OCI-LY1 (cell line): ENCODE data around the gene MRPL19.

Source experiments
- H2AFZ ChIP-seq: fragments of 200-600 bp; sonication (generic), shearing (Covaris generic); 2 replicates; pipeline ENCODE4 v1.6.0; 2014; ENCODE audit warnings: antibody characterized with exemption, mild to moderate bottlenecking, low read length
- H3F3A ChIP-seq: fragments of 200-600 bp; sonication (generic), shearing (Covaris generic); 2 replicates; pipeline ENCODE4 v1.6.0; 2014; ENCODE audit warnings: mild to moderate bottlenecking, antibody characterized with exemption, low read length, moderate library complexity; ENCODE audit not compliant: insufficient read depth
- H3K27ac ChIP-seq: fragments of 200-600 bp; sonication (generic); 2 replicates; pipeline ENCODE4 v1.5.1; 2014; ENCODE audit warnings: low read length, mixed run types, mild to moderate bottlenecking, low read depth; ENCODE audit not compliant: poor library complexity, severe bottlenecking
- H3K27me3 ChIP-seq: fragments of 200-600 bp; sonication (generic); 2 replicates; pipeline ENCODE4 v1.6.0; 2014; ENCODE audit warnings: antibody characterized with exemption, mild to moderate bottlenecking, low read length, moderate library complexity; ENCODE audit not compliant: insufficient read depth
- H3K36me3 ChIP-seq: fragments of 200-600 bp; sonication (generic); 2 replicates; pipeline ENCODE4 v1.6.1; 2014; ENCODE audit warnings: mild to moderate bottlenecking, antibody characterized with exemption, low read length, moderate library complexity, mixed read lengths; ENCODE audit not compliant: insufficient read depth
- H3K4me1 ChIP-seq: fragments of 200-600 bp; sonication (generic); 2 replicates; pipeline ENCODE4 v1.5.1; 2014; ENCODE audit warnings: mild to moderate bottlenecking, low read length, moderate library complexity; ENCODE audit not compliant: insufficient read depth, severe bottlenecking
- H3K4me2 ChIP-seq: fragments of 200-600 bp; sonication (generic), shearing (Covaris generic); 2 replicates; pipeline ENCODE4 v1.6.1; 2014; ENCODE audit warnings: low read length
- H3K4me3 ChIP-seq: fragments of 200-600 bp; sonication (generic); 2 replicates; pipeline ENCODE4 v1.5.1; 2014; ENCODE audit warnings: low read length, low read depth, mild to moderate bottlenecking, mixed read lengths; ENCODE audit not compliant: poor library complexity, severe bottlenecking
- H3K79me2 ChIP-seq: fragments of 200-600 bp; shearing (Covaris generic); 2 replicates; pipeline ENCODE4 v1.6.1; 2016; ENCODE audit warnings: mixed run types, low read length, mixed read lengths; ENCODE audit not compliant: insufficient read depth
- H3K9ac ChIP-seq: fragments of 200-600 bp; sonication (generic), shearing (Covaris generic); 2 replicates; pipeline ENCODE4 v1.6.1; 2014; ENCODE audit warnings: mild to moderate bottlenecking, low read length, mixed read lengths
- H3K9me2 ChIP-seq: fragments of 200-600 bp; sonication (generic), shearing (Covaris generic); 2 replicates; pipeline ENCODE4 v1.6.1; 2014; ENCODE audit warnings: low read depth, mild to moderate bottlenecking, low read length, mixed read lengths
- H3K9me3 ChIP-seq: fragments of 200-600 bp; shearing (Covaris generic); 2 replicates; pipeline ENCODE4 v1.6.1; 2014; ENCODE audit warnings: low read length, mixed read lengths
- H4K20me1 ChIP-seq: fragments of 200-600 bp; sonication (generic), shearing (Covaris generic); 2 replicates; pipeline ENCODE4 v1.6.0; 2016; ENCODE audit warnings: mild to moderate bottlenecking, low read length; ENCODE audit not compliant: insufficient read depth
- EZH2 ChIP-seq: fragments of 200-600 bp; sonication (generic), shearing (Covaris generic); IDR thresholded peaks from 2 replicates; pipeline ENCODE4 v1.8.0; 2017; ENCODE audit warnings: borderline replicate concordance, mixed run types, mild to moderate bottlenecking, antibody characterized with exemption, low read length, moderate library complexity, mixed read lengths
- TF ChIP-seq, protein P1 (sequence below): fragments of 200-600 bp; sonication (generic), shearing (Covaris generic); IDR thresholded peaks from 2 replicates; pipeline ENCODE4 v1.5.1; 2017; ENCODE audit warnings: mild to moderate bottlenecking, antibody characterized with exemption, low read length, moderate library complexity, mixed read lengths

Gene MRPL19

DNA sequence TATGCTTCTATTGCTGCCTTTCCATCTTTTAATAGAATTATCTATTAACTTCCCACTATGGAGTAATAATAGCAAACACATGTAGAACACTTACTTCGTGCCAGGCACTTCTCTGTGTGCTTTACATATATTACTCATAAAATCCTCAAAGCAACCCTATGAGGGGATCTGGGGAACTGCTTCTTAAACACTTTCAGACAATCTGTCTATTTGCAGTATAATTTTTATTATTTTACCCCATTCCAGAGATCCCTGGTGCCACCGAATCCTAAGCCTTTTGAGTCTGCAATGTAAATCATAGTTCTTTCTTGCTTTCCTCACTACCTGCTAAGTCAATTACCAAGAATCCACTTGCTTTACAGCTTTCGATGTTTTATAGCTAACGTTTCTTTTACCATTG lies 89.7 kb downstream of the MRPL19 start:
- H3K27ac ChIP-seq: no peak overlapping the region
- no peaks in the 10 kb centered on the region for H4K20me1 ChIP-seq
- no peak overlapping the region for H3K4me3 ChIP-seq
- no peaks in the 10 kb centered on the region for H3K36me3 ChIP-seq
- TF ChIP-seq, protein P1, sequence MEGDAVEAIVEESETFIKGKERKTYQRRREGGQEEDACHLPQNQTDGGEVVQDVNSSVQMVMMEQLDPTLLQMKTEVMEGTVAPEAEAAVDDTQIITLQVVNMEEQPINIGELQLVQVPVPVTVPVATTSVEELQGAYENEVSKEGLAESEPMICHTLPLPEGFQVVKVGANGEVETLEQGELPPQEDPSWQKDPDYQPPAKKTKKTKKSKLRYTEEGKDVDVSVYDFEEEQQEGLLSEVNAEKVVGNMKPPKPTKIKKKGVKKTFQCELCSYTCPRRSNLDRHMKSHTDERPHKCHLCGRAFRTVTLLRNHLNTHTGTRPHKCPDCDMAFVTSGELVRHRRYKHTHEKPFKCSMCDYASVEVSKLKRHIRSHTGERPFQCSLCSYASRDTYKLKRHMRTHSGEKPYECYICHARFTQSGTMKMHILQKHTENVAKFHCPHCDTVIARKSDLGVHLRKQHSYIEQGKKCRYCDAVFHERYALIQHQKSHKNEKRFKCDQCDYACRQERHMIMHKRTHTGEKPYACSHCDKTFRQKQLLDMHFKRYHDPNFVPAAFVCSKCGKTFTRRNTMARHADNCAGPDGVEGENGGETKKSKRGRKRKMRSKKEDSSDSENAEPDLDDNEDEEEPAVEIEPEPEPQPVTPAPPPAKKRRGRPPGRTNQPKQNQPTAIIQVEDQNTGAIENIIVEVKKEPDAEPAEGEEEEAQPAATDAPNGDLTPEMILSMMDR: no peak
- no peak for TF ChIP-seq EZH2
- H3K4me1 ChIP-seq: no peaks in the 10 kb centered on the region
- no peaks in the 10 kb centered on the region; the same call in 1 of the 2 replicates for H3K27me3 ChIP-seq
- no peak overlapping the region for H2AFZ ChIP-seq
- no peaks in the 10 kb centered on the region for H3K9me3 ChIP-seq
- no peaks in the 10 kb centered on the region for H3K9me2 ChIP-seq
- H3K79me2 ChIP-seq: no peaks in the 10 kb centered on the region
- no peak overlapping the region for H3K4me2 ChIP-seq
- no peak overlapping the region for H3K9ac ChIP-seq
- no peaks in the 10 kb centered on the region for H3F3A ChIP-seq

DNA sequence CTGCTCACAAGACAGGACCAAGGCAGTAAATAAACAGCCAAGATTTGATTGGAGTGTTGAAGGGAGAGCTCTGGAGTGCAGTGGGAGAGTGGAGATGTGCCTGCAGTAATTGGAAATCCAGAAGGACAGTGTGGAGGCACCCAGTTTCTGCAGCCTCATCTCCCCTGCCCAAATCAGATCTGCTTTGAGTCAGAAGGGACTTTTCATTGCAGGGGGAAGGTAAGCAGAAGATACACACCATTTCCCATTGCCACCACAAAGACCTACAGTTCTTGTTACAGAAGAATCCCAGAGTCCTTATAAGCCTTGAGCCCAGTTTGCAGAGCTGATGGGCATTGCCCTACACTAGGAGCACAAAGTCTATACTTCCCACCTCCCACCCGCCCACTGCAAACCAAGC lies 91.4 kb downstream of the MRPL19 start:
- Histone ChIP-seq H2AFZ (no peak overlapping the region), H3K79me2 (no peaks in the 10 kb centered on the region), H4K20me1 (no peaks in the 10 kb centered on the region), H3K4me2 (no peak overlapping the region), H3K9me3 (0 out of 2 replicates have a peak, but pooled peaks cover 3% of the 10 kb centered on the region), H3K9me2 (no peaks in the 10 kb centered on the region), H3K36me3 (no peaks in the 10 kb centered on the region), H3K4me3 (no peak overlapping the region), H3K4me1 (no peaks in the 10 kb centered on the region), H3K9ac (no peak overlapping the region), H3F3A (no peaks in the 10 kb centered on the region), H3K27ac (no peak overlapping the region), H3K27me3 (no peaks in the 10 kb centered on the region)
- no peak for TF ChIP-seq EZH2
- TF ChIP-seq, protein P1: no peak
